HS-27A (cell line): ENCODE data around the gene VCP.

Experiments
- DNase-seq: peaks from one replicate; pipeline ENCODE4 v3.0.0-alpha.2; 2012; ENCODE audit warnings: low read depth, missing footprints

VCP gene

DNA sequence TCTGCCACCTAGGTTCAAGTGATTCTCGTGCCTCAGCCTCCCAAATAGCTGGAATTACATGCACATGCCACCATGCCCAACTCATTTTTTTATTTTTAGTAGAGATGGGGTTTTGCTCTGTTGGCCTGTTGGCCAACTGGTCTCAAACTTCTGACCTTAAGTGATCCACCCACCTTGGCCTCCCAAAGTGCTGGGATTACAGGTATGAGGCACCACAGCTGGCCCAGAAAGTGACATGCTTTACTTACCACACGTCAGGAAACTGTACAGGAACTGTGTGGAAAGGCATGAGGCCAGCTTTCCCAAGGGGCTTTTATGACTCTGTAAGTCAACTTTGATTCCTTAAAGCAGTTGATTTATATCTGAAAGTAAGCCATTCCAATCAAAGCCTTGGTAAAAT, 57.9 kb downstream of the VCP start:
- no peak for DNase-seq

DNA sequence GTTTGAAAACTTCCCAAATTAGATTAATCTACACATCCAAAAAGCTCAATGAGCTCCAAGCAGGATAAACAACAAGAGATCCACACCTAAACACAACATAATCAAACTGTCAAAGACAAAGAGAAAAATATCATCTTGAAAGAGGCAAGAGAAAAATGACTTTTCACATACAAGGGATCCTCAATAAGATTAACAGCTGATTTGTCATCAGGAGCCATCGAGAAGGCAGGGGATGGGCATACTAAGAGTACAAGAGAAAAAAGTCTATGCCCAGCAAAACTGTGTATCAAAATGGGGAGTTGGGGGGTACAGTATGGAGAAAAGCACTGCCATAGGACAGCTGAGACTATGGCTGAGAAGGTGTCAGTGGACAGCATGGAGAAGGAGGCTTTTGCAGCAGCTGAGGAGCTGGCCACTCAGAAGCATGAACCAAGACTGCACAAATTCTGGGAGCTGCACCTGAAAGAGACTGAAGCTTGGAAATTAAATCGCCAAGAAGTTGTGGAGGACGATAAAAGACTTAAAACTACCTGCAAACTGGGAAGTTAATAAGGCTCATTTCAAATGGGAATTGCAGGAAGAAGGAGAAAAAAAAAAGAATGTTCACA, 62.0 kb downstream of the VCP start:
- DNase-seq, result no peak
